HepG2 (cell line): ENCODE measurements around the gene SLC24A4. TPM values are rescaled to one million over a fixed set of nuclear protein-coding genes. Genes with fewer than 3 reads are reported as not detected.

Experiments
- ATAC-seq: fragments of 200-7000 bp; cut with Tn5 transposase; 3 replicates; pipeline ENCODE4 v1.9.1; 2020; ENCODE audit warnings: mild to moderate bottlenecking, moderate library complexity
- BruUV-seq: library from RNA; stranded (reverse); fragments of 400-500 nt; replicated peaks from 2 replicates; lab custom pipeline; 2021; lab: Mats Ljungman, UMichigan
- CTCF ChIA-PET: fragments of 300-600 bp; formaldehyde crosslinking; extraction: SDS; loops from one replicate; lab custom pipeline; 2021; ENCODE audit warnings: low total read pairs, inconsistent platforms, low intra/inter-chr PET ratio; lab: Yijun Ruan, JAX
- POLR2A ChIA-PET: fragments of 350-600 bp; sonication (Branson Sonifier 250); formaldehyde crosslinking; loops from one replicate; lab custom pipeline; 2020; ENCODE audit warnings: antibody characterized with exemption, inconsistent platforms; lab: Yijun Ruan, JAX
- DNase-seq: peaks from one replicate; pipeline ENCODE4 v3.0.0-alpha.2; 2015; ENCODE audit warnings: low spot score
- FAIRE-seq: peaks from 3 replicates; lab custom pipeline; 2011; peaks lifted over from hg19 to GRCh38; lab: Jason Lieb, UNC
- H2AFZ ChIP-seq: one replicate; pipeline ENCODE4 v1.6.1; 2011; ENCODE audit warnings: low read length, inconsistent platforms
- H3K27ac ChIP-seq: fragments of 300-600 bp; 3 replicates; pipeline ENCODE4 v1.8.0; 2011; ENCODE audit warnings: mixed run types, mild to moderate bottlenecking, mixed read lengths, low read length, inconsistent platforms; ENCODE audit not compliant: insufficient read depth; ENCODE audit errors: extremely low read length
- H3K27me3 ChIP-seq, 2 experiments: fragments of 200-600 bp in 1 of 2; 2 replicates in 1 of 2; 3 replicates in 1 of 2; pipeline versions ENCODE4 v1.6.0 to v1.8.0; 2011; ENCODE audit warnings: low read length in 2 of 2, mild to moderate bottlenecking in 2 of 2, moderate library complexity in 2 of 2, inconsistent platforms in 1 of 2; ENCODE audit not compliant: insufficient read depth in 2 of 2, control insufficient read depth in 1 of 2
- H3K36me3 ChIP-seq, 2 experiments: fragments of 200-600 bp in 1 of 2; replicated peaks in 1 of 2; 2 replicates in 1 of 2; 3 replicates in 1 of 2; pipeline versions ENCODE4 v1.5.1 to v1.8.0; 2011; ENCODE audit warnings: low read length in 2 of 2, inconsistent platforms in 1 of 2; ENCODE audit not compliant: insufficient read depth in 2 of 2, control insufficient read depth in 1 of 2
- H3K4me1 ChIP-seq: 2 replicates; pipeline ENCODE4 v1.5.1; 2012; ENCODE audit warnings: low read length, inconsistent platforms; ENCODE audit not compliant: insufficient read depth
- H3K4me2 ChIP-seq: 2 replicates; pipeline ENCODE4 v1.6.0; 2011; ENCODE audit warnings: low read depth, low read length, inconsistent platforms
- H3K4me3 ChIP-seq, 3 experiments: fragments of 200-600 bp in 1 of 3; sonication (generic), shearing (Covaris generic) in 1 of 3; replicated peaks in 1 of 3; 2 replicates each; pipeline ENCODE4 v1.5.1; 2011 to 2016; ENCODE audit warnings: low read length in 3 of 3, inconsistent platforms in 2 of 3, low read depth in 2 of 3, mild to moderate bottlenecking in 2 of 3, control low read depth in 1 of 3, mixed read lengths in 1 of 3; ENCODE audit not compliant: insufficient read depth in 1 of 3
- H3K79me2 ChIP-seq: one replicate; pipeline ENCODE4 v1.6.1; 2011; ENCODE audit warnings: low read length, inconsistent platforms; ENCODE audit not compliant: insufficient read depth
- H3K9ac ChIP-seq: 2 replicates; pipeline ENCODE4 v1.6.0; 2011; ENCODE audit warnings: mild to moderate bottlenecking, low read depth, low read length, inconsistent platforms; ENCODE audit not compliant: insufficient read depth
- H3K9me3 ChIP-seq: 2 replicates; pipeline ENCODE4 v1.5.1; 2012; ENCODE audit warnings: mild to moderate bottlenecking, low read length
- H4K20me1 ChIP-seq: 2 replicates; pipeline ENCODE4 v1.6.0; 2011; ENCODE audit warnings: inconsistent platforms, mild to moderate bottlenecking, low read length, moderate library complexity; ENCODE audit not compliant: insufficient read depth
- BATF2 ChIP-seq: sonication (generic); formaldehyde crosslinking; IDR thresholded peaks from 2 replicates; pipeline ENCODE4 v1.8.0; 2022; ENCODE audit warnings: mild to moderate bottlenecking, missing genetic modification reagents, moderate library complexity
- GATA4 ChIP-seq: sonication (generic); IDR thresholded peaks from 2 replicates; pipeline ENCODE4 v1.6.1; 2016; ENCODE audit warnings: antibody characterized with exemption, low read depth, borderline replicate concordance
- JUND ChIP-seq: sonication (generic); formaldehyde crosslinking; IDR thresholded peaks from 2 replicates; pipeline ENCODE4 v1.8.0; 2022; ENCODE audit warnings: mild to moderate bottlenecking, missing genetic modification reagents
- KLF9 ChIP-seq: IDR thresholded peaks from 2 replicates; pipeline ENCODE4 v1.6.1; 2016; ENCODE audit warnings: low read depth
- LCORL ChIP-seq, 2 experiments: fragments of 450-650 bp in 1 of 2; sonication (generic) in 1 of 2; formaldehyde crosslinking in 1 of 2; IDR thresholded peaks; 2 replicates each; pipeline versions ENCODE4 v1.5.0 to v1.6.1; 2017 to 2020; ENCODE audit warnings: antibody characterized with exemption in 1 of 2, missing genetic modification reagents in 1 of 2
- MTA1 ChIP-seq: sonication (generic); formaldehyde crosslinking; IDR thresholded peaks from 2 replicates; pipeline ENCODE4 v1.4.0; 2020; ENCODE audit warnings: missing genetic modification reagents, mild to moderate bottlenecking, borderline replicate concordance
- MYC ChIP-seq: sonication (generic); formaldehyde crosslinking; IDR thresholded peaks from 2 replicates; pipeline ENCODE4 v1.9.0; 2021; ENCODE audit warnings: missing genetic modification reagents, borderline replicate concordance
- NR2C2 ChIP-seq: sonication (generic); formaldehyde crosslinking; IDR thresholded peaks from 2 replicates; pipeline ENCODE4 v1.4.0; 2020; ENCODE audit warnings: missing genetic modification reagents, mild to moderate bottlenecking, moderate library complexity, borderline replicate concordance
- NR2F1 ChIP-seq, 2 experiments: fragments of 450-650 bp in 1 of 2; formaldehyde crosslinking in 1 of 2; IDR thresholded peaks; 2 replicates each; pipeline versions ENCODE4 v1.5.0 to v1.6.1; 2016 to 2020; ENCODE audit warnings: mild to moderate bottlenecking in 1 of 2, missing compliant biosample characterization in 1 of 2, missing genetic modification reagents in 1 of 2, moderate library complexity in 1 of 2
- STAT6 ChIP-seq: sonication (generic); formaldehyde crosslinking; IDR thresholded peaks from 2 replicates; pipeline ENCODE4 v1.4.0; 2020; ENCODE audit warnings: missing genetic modification reagents, mild to moderate bottlenecking, borderline replicate concordance
- XRCC5 ChIP-seq: fragments of 200-400 bp; formaldehyde crosslinking; optimal IDR thresholded peaks from 2 replicates; pipeline ENCODE3; 2017; ENCODE audit warnings: mild to moderate bottlenecking, low read length
- ZNF556 ChIP-seq: sonication (generic); formaldehyde crosslinking; IDR thresholded peaks from 2 replicates; pipeline ENCODE4 v1.4.0; 2020; ENCODE audit warnings: mild to moderate bottlenecking, missing genetic modification reagents, borderline replicate concordance
- ZNF670 ChIP-seq: sonication (generic); formaldehyde crosslinking; IDR thresholded peaks from 2 replicates; pipeline ENCODE4 v1.8.0; 2022; ENCODE audit warnings: mild to moderate bottlenecking, missing genetic modification reagents, borderline replicate concordance
- ZNF841 ChIP-seq: sonication (generic); formaldehyde crosslinking; IDR thresholded peaks from 2 replicates; pipeline ENCODE4 v1.8.1; 2023; ENCODE audit warnings: missing genetic modification reagents, borderline replicate concordance
- WGBS: methylation state at CpG from one replicate; pipeline ENCODE4 v1.1.6; 2017; ENCODE audit warnings: low lambda C conversion rate; 5-methylcytosine and 5-hydroxymethylcytosine counted together
- in situ Hi-C: cut with HindIII; loops from 2 replicates; pipeline ENCODE4 v1.10.0; 2017; ENCODE audit warnings: low pct_unique_long_range_greater_than_20kb; ENCODE audit not compliant: extremely low pct_ligation_motif_present
- intact Hi-C: fragments of 100-400 bp; cut with micrococcal nuclease; formaldehyde crosslinking; loops from one replicate; pipeline ENCODE4 v1.10.0; 2022; ENCODE audit not compliant: unreplicated experiment
- polyA plus RNA-seq, 8 experiments: library from polyadenylated mRNA; depleted of rRNA in 3 of 8; stranded (reverse) in 7 of 8; unstranded in 1 of 8; fragments of >200 nt; fragmentation: Illumina TruSeq in 4 of 8; extraction: Trizol in 4 of 8; gene quantifications; 2 replicates each; pipeline versions ENCODE4 v1.2.1 to v1.2.3, GENCODE V29; 2011 to 2016; ENCODE audit warnings: low read depth in 4 of 8, missing spikeins in 1 of 8, mixed read lengths in 1 of 8; ENCODE audit not compliant: insufficient read depth in 1 of 8
- total RNA-seq, 5 experiments: library from RNA; depleted of rRNA; stranded (reverse); fragments of >200 nt; fragmentation: Illumina TruSeq; extraction: Trizol; gene quantifications; 2 replicates each; pipeline ENCODE4 v1.2.3, GENCODE V29; 2016; ENCODE audit warnings: low read depth in 1 of 5

The SLC24A4 gene
- total and polyA plus RNA-seq, 2 of the 13 experiments (the other 11 are each of a cell fraction or from before 2014, with no cell fraction given): not detected

- no peak overlapping the region for H3K9ac ChIP-seq
- no peak overlapping the region for H3K4me2 ChIP-seq
- no peak for DNase-seq
- POLR2A ChIA-PET: no interaction called here
- CTCF ChIA-PET: no interaction called here
- FAIRE-seq: no peak
- no peaks in the 10 kb centered on the region for H3K4me1 ChIP-seq
- H4K20me1 ChIP-seq: no peaks in the 10 kb centered on the region
- H3K36me3 ChIP-seq: no peaks in the 10 kb centered on the region
- BruUV-seq: no TSS peak
- no peak for ATAC-seq
- in situ Hi-C loops (no loop called here), intact Hi-C loops (no loop called here)
- no peak overlapping the region for H2AFZ ChIP-seq
- peaks cover 2 to 29% of the 10 kb centered on the region in 2 experiments; a peak in 4 of 5 replicates for H3K27me3 ChIP-seq
- 23% methylated on average over 9 of the region's 12 CpGs for WGBS
- H3K9me3 ChIP-seq: no peaks in the 10 kb centered on the region
- no peaks in the 10 kb centered on the region for H3K79me2 ChIP-seq
- no peak overlapping the region for H3K27ac ChIP-seq
- TF ChIP-seq NR2F1 (CRISPR knock-in tag; IDR thresholded peaks at IDR 0.05) (no peak), LCORL (IDR thresholded peaks at IDR 0.05) (no peak), LCORL (CRISPR knock-in tag; IDR thresholded peaks at IDR 0.05) (no peak), MYC (CRISPR knock-in tag) (no peak), BATF2 (no peak), ZNF670 (CRISPR knock-in tag) (no peak), ZNF841 (CRISPR knock-in tag) (no peak), ZNF556 (CRISPR knock-in tag) (no peak), NR2C2 (no peak), KLF9 (CRISPR knock-in tag) (no peak), XRCC5 (no peak), GATA4 (no peak), STAT6 (no peak), JUND (no peak), MTA1 (CRISPR knock-in tag) (no peak)
- no peak overlapping the region for H3K4me3 ChIP-seq
These were observed 116.8 kb downstream of the SLC24A4 start for GRCh38 chr14:92439537-92440344.
